Caco-2 (cell line): ENCODE results near the gene RASGRP3. TPM values are rescaled to one million over a fixed set of nuclear protein-coding genes. Genes with fewer than 3 reads are reported as not detected.

Experiments used
- BruUV-seq: library from RNA; stranded (reverse); fragments of 400-500 nt; replicated peaks from 2 replicates; lab custom pipeline; 2021; lab: Mats Ljungman, UMichigan
- CTCF ChIA-PET: fragments of 300-600 bp; sonication (Branson Sonifier 250); formaldehyde crosslinking; loops from one replicate; lab custom pipeline; 2022; ENCODE audit warnings: antibody characterized with exemption; lab: Charles Lee
- POLR2A ChIA-PET: fragments of 300-600 bp; sonication (Branson Sonifier 250); formaldehyde crosslinking; loops from one replicate; lab custom pipeline; 2022; ENCODE audit warnings: antibody characterized with exemption; lab: Charles Lee
- DNase-seq, 2 experiments: peaks; one replicate each; pipeline versions ENCODE4 v3.0.0 to v3.0.0-alpha.2; 2020 to 2022
- H3K27me3 ChIP-seq: replicated peaks from 2 replicates; pipeline ENCODE4 v1.6.0; 2011; ENCODE audit warnings: low read length; ENCODE audit not compliant: control insufficient read depth, insufficient read depth
- H3K36me3 ChIP-seq: 2 replicates; pipeline ENCODE4 v1.5.1; 2011; ENCODE audit warnings: low read length; ENCODE audit not compliant: control insufficient read depth, insufficient read depth
- H3K4me1 ChIP-seq: fragments of 250-450 bp; sonication (Bioruptor Pico); 2 replicates; pipeline ENCODE4 v1.5.1; 2020; ENCODE audit warnings: mild to moderate bottlenecking
- H3K4me3 ChIP-seq: 2 replicates; pipeline ENCODE4 v1.5.1; 2011; ENCODE audit warnings: low read depth, mild to moderate bottlenecking, control low read depth, low read length
- H3K9me3 ChIP-seq: fragments of 250-450 bp; sonication (Bioruptor Pico); 2 replicates; pipeline ENCODE4 v1.5.1; 2020; ENCODE audit warnings: mild to moderate bottlenecking, moderate library complexity
- H3K27ac Mint-ChIP-seq: one replicate; pipeline ENCODE4 v1.8.0; 2022; ENCODE audit warnings: mixed read lengths; ENCODE audit not compliant: unreplicated experiment
- H3K27me3 Mint-ChIP-seq: one replicate; pipeline ENCODE4 v1.8.0; 2022; ENCODE audit warnings: mixed read lengths; ENCODE audit not compliant: insufficient read depth, unreplicated experiment
- H3K36me3 Mint-ChIP-seq: one replicate; pipeline ENCODE4 v1.8.0; 2022; ENCODE audit warnings: mild to moderate bottlenecking, mixed read lengths; ENCODE audit not compliant: insufficient read depth, unreplicated experiment
- H3K4me1 Mint-ChIP-seq: one replicate; pipeline ENCODE4 v1.8.0; 2022; ENCODE audit warnings: low read depth, mixed read lengths; ENCODE audit not compliant: unreplicated experiment
- H3K4me3 Mint-ChIP-seq: one replicate; pipeline ENCODE4 v1.8.0; 2022; ENCODE audit warnings: mild to moderate bottlenecking, moderate library complexity, mixed read lengths; ENCODE audit not compliant: unreplicated experiment
- H3K9me3 Mint-ChIP-seq: one replicate; pipeline ENCODE4 v1.8.0; 2022; ENCODE audit warnings: mixed read lengths; ENCODE audit not compliant: unreplicated experiment
- CTCF ChIP-seq, 2 experiments: fragments of 200-600 bp in 1 of 2; IDR thresholded peaks; 1 replicate in 1 of 2; 2 replicates in 1 of 2; pipeline versions ENCODE4 v1.5.1 to v1.8.0; 2011 to 2022; ENCODE audit warnings: antibody characterized with exemption in 1 of 2, control low read depth in 1 of 2, inconsistent platforms in 1 of 2, low read depth in 1 of 2, low read length in 1 of 2, mild to moderate bottlenecking in 1 of 2, moderate library complexity in 1 of 2; ENCODE audit not compliant: insufficient read depth in 1 of 2, severe bottlenecking in 1 of 2, unreplicated experiment in 1 of 2
- intact Hi-C: fragments of 100-400 bp; cut with micrococcal nuclease; formaldehyde crosslinking; loops from one replicate; pipeline ENCODE4 v1.10.0; 2022; ENCODE audit not compliant: unreplicated experiment
- total RNA-seq: library from RNA; stranded (reverse); gene quantifications from 2 replicates; pipeline ENCODE4 v1.2.3, GENCODE V29; 2022

RASGRP3 gene
- total RNA-seq, 1 experiment from 2014 or later = 9.2 TPM

DNA sequence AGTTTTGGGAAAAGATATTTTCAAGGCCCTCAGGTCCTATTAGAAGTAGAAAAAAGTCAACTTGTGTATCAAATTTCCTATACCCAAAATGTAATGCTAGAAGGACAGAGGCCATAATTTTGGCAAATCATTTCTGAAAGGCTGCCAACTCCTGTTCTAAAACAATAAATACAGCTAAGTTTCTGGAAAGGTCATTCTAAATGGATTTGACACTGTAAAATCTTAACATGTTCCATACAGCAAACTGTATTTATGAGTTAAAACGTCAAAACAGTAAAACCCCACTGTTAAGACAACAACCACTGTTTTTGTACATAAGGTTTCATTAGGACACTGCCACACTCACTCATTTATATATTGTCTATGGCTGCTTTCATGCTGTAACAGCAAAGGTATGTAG is 113.0 kb downstream of the RASGRP3 start:
- no peak overlapping the region for H3K4me3 ChIP-seq
- peaks cover 26% of the 10 kb centered on the region for H3K36me3 Mint-ChIP-seq
- no TSS peak for BruUV-seq
- H3K9me3 ChIP-seq = no peaks in the 10 kb centered on the region
- POLR2A ChIA-PET = no interaction called here
- H3K4me1 Mint-ChIP-seq = no peaks in the 10 kb centered on the region
- no peak overlapping the region for H3K27ac Mint-ChIP-seq
- H3K4me3 Mint-ChIP-seq = no peak overlapping the region
- DNase-seq = no peak
- no peaks in the 10 kb centered on the region; the same call in 1 of the 2 replicates for H3K36me3 ChIP-seq
- no peaks in the 10 kb centered on the region for H3K9me3 Mint-ChIP-seq
- no peaks in the 10 kb centered on the region for H3K27me3 ChIP-seq
- H3K4me1 ChIP-seq = no peaks in the 10 kb centered on the region
- H3K27me3 Mint-ChIP-seq = no peaks in the 10 kb centered on the region
- intact Hi-C loops = loop anchor here (10.0 kb wide), 1 partner anchor 555 kb away; no protein-coding TSS in a partner anchor
- CTCF ChIA-PET = no interaction called here
- TF ChIP-seq CTCF (IDR thresholded peaks at IDR 0.05; ENCODE audit: insufficient read depth in 1 of 2, low read depth in 1 of 2, low read length in 1 of 2, severe bottlenecking in 1 of 2, unreplicated experiment in 1 of 2) = no peak

DNA sequence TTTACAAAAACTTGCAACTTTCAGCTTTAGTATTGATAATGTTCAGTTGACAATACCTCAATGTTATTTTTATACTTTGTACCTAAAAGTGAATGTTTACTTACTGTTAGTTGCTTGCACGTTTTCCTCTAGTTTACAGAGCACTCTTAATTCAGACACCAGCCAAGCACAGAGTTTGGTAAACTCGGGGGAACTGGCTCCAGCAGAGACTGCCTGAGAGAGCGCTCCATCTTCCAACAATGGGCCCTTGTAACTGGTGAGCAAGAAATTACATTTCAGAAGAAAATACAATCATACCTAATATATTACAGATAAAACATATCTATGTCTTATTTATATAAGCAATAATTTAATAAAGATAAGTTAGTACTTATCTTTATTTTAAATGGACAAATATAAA is 118.9 kb downstream of the RASGRP3 start:
- POLR2A ChIA-PET = no interaction called here
- peaks cover 5% of the 10 kb centered on the region; the same call in 1 of the 2 replicates for H3K4me1 ChIP-seq
- H3K9me3 ChIP-seq = no peaks in the 10 kb centered on the region
- no peak for DNase-seq
- peaks cover 25% of the 10 kb centered on the region for H3K36me3 Mint-ChIP-seq
- BruUV-seq = no TSS peak
- H3K4me3 ChIP-seq = no peak overlapping the region
- CTCF ChIA-PET = no interaction called here
- no peak overlapping the region for H3K4me3 Mint-ChIP-seq
- H3K27ac Mint-ChIP-seq = no peak overlapping the region
- H3K9me3 Mint-ChIP-seq = no peaks in the 10 kb centered on the region
- peaks cover 7% of the 10 kb centered on the region for H3K4me1 Mint-ChIP-seq
- H3K27me3 ChIP-seq = no peaks in the 10 kb centered on the region
- TF ChIP-seq CTCF (IDR thresholded peaks at IDR 0.05; ENCODE audit: insufficient read depth in 1 of 2, low read depth in 1 of 2, low read length in 1 of 2, severe bottlenecking in 1 of 2, unreplicated experiment in 1 of 2) = no peak
- no peaks in the 10 kb centered on the region; the same call in 1 of the 2 replicates for H3K36me3 ChIP-seq
- intact Hi-C loops = loop anchor here (5.0 kb wide), 1 partner anchor 118 kb away; the partner anchor contains the start of gene RASGRP3
- H3K27me3 Mint-ChIP-seq = no peaks in the 10 kb centered on the region

DNA sequence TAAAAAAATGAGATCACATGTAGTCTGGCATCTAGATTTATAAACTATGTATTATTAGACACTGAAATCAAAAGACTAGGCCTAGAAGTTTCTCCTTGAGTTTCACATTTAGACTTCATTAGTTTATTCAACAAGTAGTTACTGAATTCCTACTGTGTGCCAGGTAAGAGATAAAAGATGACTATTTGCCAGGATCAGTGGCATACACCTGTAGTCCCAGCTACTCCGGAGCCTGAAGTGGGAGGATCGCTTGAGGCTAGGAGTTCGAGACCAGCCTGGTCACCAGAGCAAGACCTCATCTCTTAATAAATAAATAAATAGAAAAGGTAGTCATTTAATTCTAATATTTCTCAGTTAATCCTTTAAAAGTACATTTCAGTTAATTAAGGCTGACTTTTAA is 120.6 kb downstream of the RASGRP3 start:
- Histone ChIP-seq H3K4me1 (peaks cover 5% of the 10 kb centered on the region; the same call in 1 of the 2 replicates), H3K27me3 (no peaks in the 10 kb centered on the region), H3K36me3 (no peaks in the 10 kb centered on the region; the same call in 1 of the 2 replicates), H3K9me3 (no peaks in the 10 kb centered on the region), H3K4me3 (no peak overlapping the region)
- no peak for TF ChIP-seq CTCF (IDR thresholded peaks at IDR 0.05; ENCODE audit: insufficient read depth in 1 of 2, low read depth in 1 of 2, low read length in 1 of 2, severe bottlenecking in 1 of 2, unreplicated experiment in 1 of 2)
- no peak overlapping the region for H3K4me3 Mint-ChIP-seq
- H3K27ac Mint-ChIP-seq = no peak overlapping the region
- peaks cover 17% of the 10 kb centered on the region for H3K36me3 Mint-ChIP-seq
- no peak for DNase-seq
- no peaks in the 10 kb centered on the region for H3K9me3 Mint-ChIP-seq
- CTCF ChIA-PET = no interaction called here
- POLR2A ChIA-PET = no interaction called here
- intact Hi-C loops = loop anchor here (5.0 kb wide), 1 partner anchor 120 kb away; the partner anchor contains the start of gene RASGRP3
- BruUV-seq = no TSS peak
- no peaks in the 10 kb centered on the region for H3K27me3 Mint-ChIP-seq
- peaks cover 7% of the 10 kb centered on the region for H3K4me1 Mint-ChIP-seq
